ENCODE measurements around the gene NFX1. TPM values are rescaled to one million over a fixed set of nuclear protein-coding genes. Genes with fewer than 3 reads are reported as not detected.

Gene NFX1
- total and polyA plus RNA-seq, 2 donors (not counting 1 experiment from before 2014, with no cell fraction given), result 67.6 to 76.3 TPM

GRCh38 chr9:33350310-33350709 lies 60.0 kb downstream of the NFX1 start:
- no peak overlapping the region for H2AFZ ChIP-seq (ENCODE audit: insufficient read depth, low read depth, low read length, poor library complexity, severe bottlenecking)
- ChIA-PET POLR2A (no interaction called here), CTCF (no interaction called here)
- Mint-ChIP-seq H3K4me1 (no peaks in the 10 kb centered on the region), H3K4me3 (no peak overlapping the region), H3K27ac (no peak overlapping the region), H3K27me3 (no peaks in the 10 kb centered on the region), H3K9me3 (ENCODE audit: insufficient read depth) (no peaks in the 10 kb centered on the region)
- no peak overlapping the region for H3K4me2 ChIP-seq (replicated peaks; ENCODE audit: low read depth, low read length, poor library complexity, severe bottlenecking)
- TF ChIP-seq EZH2 (IDR thresholded peaks at IDR 0.05; ENCODE audit: borderline replicate concordance, insufficient read depth, low read depth, low read length, poor library complexity, severe bottlenecking), result no peak
- TF ChIP-seq CTCF (IDR thresholded peaks at IDR 0.05), result no peak
- no peaks in the 10 kb centered on the region for H3K4me1 ChIP-seq (ENCODE audit: control insufficient read depth in 2 of 2, insufficient read depth in 2 of 2, low read length in 2 of 2)
- H3K27ac ChIP-seq (ENCODE audit: low read length in 2 of 2), result no peak overlapping the region
- H3K9me3 ChIP-seq (ENCODE audit: control extremely low read depth in 1 of 3, control insufficient read depth in 2 of 3, insufficient read depth in 1 of 3, low read length in 2 of 3), result no peaks in the 10 kb centered on the region
- no peak overlapping the region for H3K4me3 ChIP-seq (ENCODE audit: control extremely low read depth in 1 of 5, extremely low read depth in 1 of 5, insufficient read depth in 1 of 5, low read depth in 2 of 5, low read length in 4 of 5)
- intact Hi-C loops (cut with micrococcal nuclease), result no loop called here
- H4K20me1 ChIP-seq (ENCODE audit: control insufficient read depth, insufficient read depth, low read length, poor library complexity, severe bottlenecking), result no peaks in the 10 kb centered on the region
- H3K36me3 ChIP-seq (replicated peaks in 1 of 2; ENCODE audit: control extremely low read depth in 1 of 2, control insufficient read depth in 1 of 2, extremely low read depth in 1 of 2, insufficient read depth in 2 of 2, low read length in 1 of 2), result peaks cover 18 to 62% of the 10 kb centered on the region in 2 experiments
- no peaks in the 10 kb centered on the region for H3K27me3 ChIP-seq (replicated peaks in 1 of 4; ENCODE audit: control extremely low read depth in 1 of 4, control insufficient read depth in 3 of 4, insufficient read depth in 4 of 4, low read length in 3 of 4)
- no peaks in the 10 kb centered on the region for H3K79me2 ChIP-seq (ENCODE audit: control insufficient read depth, insufficient read depth, low read length)
- no peak for ATAC-seq (ENCODE audit: low read depth)
- 100% methylated on average over 1 of the region's 2 CpGs for WGBS (ENCODE audit: insufficient coverage)
- DNase-seq, result no peak
- no peak overlapping the region for H3K9ac ChIP-seq (ENCODE audit: low read length)

GRCh38 chr9:33351547-33351946 lies 61.2 kb downstream of the NFX1 start:
- Histone ChIP-seq H4K20me1 (ENCODE audit: control insufficient read depth, insufficient read depth, low read length, poor library complexity, severe bottlenecking) (no peaks in the 10 kb centered on the region), H3K4me1 (ENCODE audit: control insufficient read depth in 2 of 2, insufficient read depth in 2 of 2, low read length in 2 of 2) (no peaks in the 10 kb centered on the region), H3K4me2 (replicated peaks; ENCODE audit: low read depth, low read length, poor library complexity, severe bottlenecking) (no peak overlapping the region), H3K36me3 (replicated peaks in 1 of 2; ENCODE audit: control extremely low read depth in 1 of 2, control insufficient read depth in 1 of 2, extremely low read depth in 1 of 2, insufficient read depth in 2 of 2, low read length in 1 of 2) (peaks cover 15 to 55% of the 10 kb centered on the region in 2 experiments), H3K27ac (ENCODE audit: low read length in 2 of 2) (no peak overlapping the region), H3K79me2 (ENCODE audit: control insufficient read depth, insufficient read depth, low read length) (no peaks in the 10 kb centered on the region), H2AFZ (ENCODE audit: insufficient read depth, low read depth, low read length, poor library complexity, severe bottlenecking) (no peak overlapping the region), H3K9ac (ENCODE audit: low read length) (no peak overlapping the region), H3K27me3 (replicated peaks in 1 of 4; ENCODE audit: control extremely low read depth in 1 of 4, control insufficient read depth in 3 of 4, insufficient read depth in 4 of 4, low read length in 3 of 4) (no peaks in the 10 kb centered on the region), H3K9me3 (ENCODE audit: control extremely low read depth in 1 of 3, control insufficient read depth in 2 of 3, insufficient read depth in 1 of 3, low read length in 2 of 3) (no peaks in the 10 kb centered on the region), H3K4me3 (ENCODE audit: control extremely low read depth in 1 of 5, extremely low read depth in 1 of 5, insufficient read depth in 1 of 5, low read depth in 2 of 5, low read length in 4 of 5) (no peak overlapping the region)
- POLR2A ChIA-PET, result no interaction called here
- Mint-ChIP-seq H3K27ac (no peak overlapping the region), H3K4me1 (no peaks in the 10 kb centered on the region), H3K27me3 (no peaks in the 10 kb centered on the region), H3K9me3 (ENCODE audit: insufficient read depth) (no peaks in the 10 kb centered on the region), H3K4me3 (no peak overlapping the region)
- TF ChIP-seq EZH2 (IDR thresholded peaks at IDR 0.05; ENCODE audit: borderline replicate concordance, insufficient read depth, low read depth, low read length, poor library complexity, severe bottlenecking) (no peak), CTCF (IDR thresholded peaks at IDR 0.05) (no peak)
- WGBS (ENCODE audit: insufficient coverage), result 100% methylated on average over 3 of the region's 4 CpGs
- ATAC-seq (ENCODE audit: low read depth) (no peak), DNase-seq (no peak)
- CTCF ChIA-PET, result no interaction called here
- intact Hi-C loops (cut with micrococcal nuclease), result no loop called here
